ENCODE data around the gene FIGLA.

DNA sequence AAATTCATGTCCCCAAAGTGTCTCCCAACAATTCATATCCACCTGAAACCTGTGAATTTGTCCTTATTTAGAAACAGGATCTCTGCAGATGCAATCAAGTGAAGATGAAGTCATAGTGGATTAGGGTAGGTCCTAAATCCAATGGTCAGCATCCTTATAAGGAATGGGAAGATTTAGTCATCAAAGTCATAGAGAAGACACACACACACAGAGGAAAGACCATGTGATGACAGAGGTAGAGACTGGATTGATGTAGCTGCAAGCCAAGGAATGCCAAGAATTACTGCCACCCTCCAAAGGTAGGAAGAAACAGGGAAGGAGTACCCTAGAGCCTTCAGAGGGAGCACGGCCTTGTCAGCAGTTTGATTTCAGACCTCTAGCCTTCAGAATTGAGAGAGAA is 40.1 kb downstream of the FIGLA start:
- TF ChIP-seq, protein P1, sequence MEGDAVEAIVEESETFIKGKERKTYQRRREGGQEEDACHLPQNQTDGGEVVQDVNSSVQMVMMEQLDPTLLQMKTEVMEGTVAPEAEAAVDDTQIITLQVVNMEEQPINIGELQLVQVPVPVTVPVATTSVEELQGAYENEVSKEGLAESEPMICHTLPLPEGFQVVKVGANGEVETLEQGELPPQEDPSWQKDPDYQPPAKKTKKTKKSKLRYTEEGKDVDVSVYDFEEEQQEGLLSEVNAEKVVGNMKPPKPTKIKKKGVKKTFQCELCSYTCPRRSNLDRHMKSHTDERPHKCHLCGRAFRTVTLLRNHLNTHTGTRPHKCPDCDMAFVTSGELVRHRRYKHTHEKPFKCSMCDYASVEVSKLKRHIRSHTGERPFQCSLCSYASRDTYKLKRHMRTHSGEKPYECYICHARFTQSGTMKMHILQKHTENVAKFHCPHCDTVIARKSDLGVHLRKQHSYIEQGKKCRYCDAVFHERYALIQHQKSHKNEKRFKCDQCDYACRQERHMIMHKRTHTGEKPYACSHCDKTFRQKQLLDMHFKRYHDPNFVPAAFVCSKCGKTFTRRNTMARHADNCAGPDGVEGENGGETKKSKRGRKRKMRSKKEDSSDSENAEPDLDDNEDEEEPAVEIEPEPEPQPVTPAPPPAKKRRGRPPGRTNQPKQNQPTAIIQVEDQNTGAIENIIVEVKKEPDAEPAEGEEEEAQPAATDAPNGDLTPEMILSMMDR (conservative IDR thresholded peaks at IDR 0.05) = no peak
- no peak for TF ChIP-seq EZH2 (IDR thresholded peaks at IDR 0.05; ENCODE audit: low read depth)
